AG04449 (cell line): ENCODE measurements around the gene NHSL1.

Experiments used
- CTCF ChIA-PET: fragments of 350-600 bp; formaldehyde crosslinking; extraction: SDS; loops from one replicate; lab custom pipeline; 2021; ENCODE audit warnings: antibody characterized with exemption; lab: Yijun Ruan, JAX
- POLR2A ChIA-PET: fragments of 400-600, 350-600 bp; formaldehyde crosslinking; extraction: SDS; loops from one replicate; lab custom pipeline; 2020; ENCODE audit warnings: antibody characterized with exemption, inconsistent platforms; lab: Yijun Ruan, JAX
- DNase-seq: peaks from one replicate; pipeline ENCODE4 v3.0.0-alpha.2; 2010; ENCODE audit warnings: low read depth, low spot score
- H3K4me3 ChIP-seq: 2 replicates; pipeline ENCODE4 v1.5.1; 2011; ENCODE audit warnings: low read depth, mild to moderate bottlenecking, control low read depth, low read length
- CTCF ChIP-seq: IDR thresholded peaks from one replicate; pipeline ENCODE4 v1.5.1; 2011; ENCODE audit warnings: mild to moderate bottlenecking, moderate library complexity, low read length, control low read depth, inconsistent platforms; ENCODE audit not compliant: insufficient read depth; ENCODE audit errors: missing control alignments

Gene NHSL1

GRCh38 chr6:138502546-138502945, 3.3 kb upstream of the NHSL1 start:
- no peak for TF ChIP-seq CTCF
- H3K4me3 ChIP-seq: no peak overlapping the region
- CTCF ChIA-PET: interaction anchor here (0.9 to 2.8 kb wide), 3 partner anchors 13 to 16 kb away, joined by 4 to 13 read pairs (median 5); no protein-coding TSS in a partner anchor
- no peak for DNase-seq
- POLR2A ChIA-PET: no interaction called here

GRCh38 chr6:138500867-138501446, 1.7 kb upstream of the NHSL1 start:
- no peak for TF ChIP-seq CTCF
- H3K4me3 ChIP-seq: no peak overlapping the region
- POLR2A ChIA-PET: no interaction called here
- CTCF ChIA-PET: interaction anchor here (0.7 to 4.5 kb wide), 4 partner anchors 8 to 385 kb away, joined by 3 to 33 read pairs (median 12); no protein-coding TSS in a partner anchor
- DNase-seq: no peak

- TF ChIP-seq CTCF: no peak
- POLR2A ChIA-PET: no interaction called here
- CTCF ChIA-PET: interaction anchor here (0.7 to 4.5 kb wide), 4 partner anchors 9 to 384 kb away, joined by 3 to 33 read pairs (median 12); no protein-coding TSS in a partner anchor
- no peak overlapping the region for H3K4me3 ChIP-seq
- no peak for DNase-seq
Observed at GRCh38 chr6:138500045-138500665, 861 bp upstream of the NHSL1 start.

- TF ChIP-seq CTCF: no peak
- CTCF ChIA-PET: interaction anchor here (0.6 to 4.5 kb wide), 4 partner anchors 11 to 71 kb away, joined by 3 to 33 read pairs (median 4); no protein-coding TSS in a partner anchor
- no peak for DNase-seq
- no peak overlapping the region for H3K4me3 ChIP-seq
- POLR2A ChIA-PET: no interaction called here
Observed at GRCh38 chr6:138498629-138499302, 528 bp downstream of the NHSL1 start.

GRCh38 chr6:138497286-138497685, 2.0 kb downstream of the NHSL1 start:
- ChIA-PET CTCF (interaction anchor here (0.8 to 4.5 kb wide), 4 partner anchors 10 to 68 kb away, joined by 3 to 33 read pairs (median 3); no protein-coding TSS in a partner anchor), POLR2A (no interaction called here)
- no peak for DNase-seq
- no peak for TF ChIP-seq CTCF
- no peak overlapping the region for H3K4me3 ChIP-seq

GRCh38 chr6:138494312-138494711, 5.0 kb downstream of the NHSL1 start:
- ChIA-PET POLR2A (no interaction called here), CTCF (interaction anchor here (0.8 kb wide), 1 partner anchor 67 kb away, joined by 3 read pairs; no protein-coding TSS in a partner anchor)
- TF ChIP-seq CTCF: no peak
- no peak for DNase-seq
- H3K4me3 ChIP-seq: no peak overlapping the region
